A549 (cell line): Measurements from ENCODE around the gene H19. TPM values are rescaled to one million over a fixed set of nuclear protein-coding genes. Genes with fewer than 3 reads are reported as not detected.

ENCODE experiments used
- ATAC-seq, 2 experiments: fragments of 200-7000 bp in 1 of 2; fragments of >200 bp in 1 of 2; cut with Nextera tagmentation in 1 of 2; cut with Tn5 transposase in 1 of 2; 3 replicates each; pipeline versions ENCODE4 v1.8.0 to v1.9.1; 2018 to 2020; ENCODE audit warnings: mild to moderate bottlenecking in 1 of 2, moderate library complexity in 1 of 2
- CTCF ChIA-PET: fragments of 300-600 bp; sonication (Branson Sonifier 250); formaldehyde crosslinking; extraction: SDS; loops from one replicate; lab custom pipeline; 2021; ENCODE audit warnings: antibody characterized with exemption, inconsistent platforms; lab: Yijun Ruan, JAX
- POLR2A ChIA-PET: fragments of 350-600 bp; formaldehyde crosslinking; extraction: SDS; loops from one replicate; lab custom pipeline; 2021; ENCODE audit warnings: antibody characterized with exemption, inconsistent platforms; lab: Yijun Ruan, JAX
- DNase-seq, 2 experiments: peaks; one replicate each; pipeline versions ENCODE4 v3.0.0 to v3.0.0-alpha.2; 2011 to 2016; ENCODE audit warnings: low read depth in 1 of 2, low spot score in 1 of 2
- FAIRE-seq: peaks from 2 replicates; lab custom pipeline; 2011; peaks lifted over from hg19 to GRCh38; lab: Jason Lieb, UNC
- H3K27ac ChIP-seq, 2 experiments: fragments of >200 bp; sonication (Bioruptor Twin); formaldehyde crosslinking; 3 replicates each; pipeline ENCODE4 v1.5.1; 2016 to 2017
- H3K4me1 ChIP-seq: fragments of >200 bp; sonication (Bioruptor Twin); formaldehyde crosslinking; 3 replicates; pipeline ENCODE4 v1.6.1; 2016
- H3K4me2 ChIP-seq: fragments of >200 bp; sonication (Bioruptor Twin); formaldehyde crosslinking; 3 replicates; pipeline ENCODE4 v1.6.1; 2016
- H3K4me3 ChIP-seq: fragments of >200 bp; sonication (Bioruptor Twin); formaldehyde crosslinking; 3 replicates; pipeline ENCODE4 v1.5.1; 2016
- H3K9me3 ChIP-seq: fragments of >200 bp; sonication (Bioruptor Twin); formaldehyde crosslinking; 3 replicates; pipeline ENCODE4 v1.6.1; 2016
- BHLHE40 ChIP-seq: IDR thresholded peaks from 2 replicates; pipeline ENCODE4 v1.6.1; 2012; ENCODE audit warnings: low read depth, low read length, inconsistent platforms
- CBX2 ChIP-seq: fragments of 200-600 bp; sonication (generic); IDR thresholded peaks from 2 replicates; pipeline ENCODE4 v1.6.1; 2016; ENCODE audit warnings: low read depth, mild to moderate bottlenecking, borderline replicate concordance
- CEBPB ChIP-seq, 2 experiments: fragments of >200 bp in 1 of 2; sonication (Bioruptor Twin) in 1 of 2; formaldehyde crosslinking in 1 of 2; IDR thresholded peaks; 2 replicates each; pipeline ENCODE4 v1.6.1; 2012 to 2016
- E2F6 ChIP-seq: IDR thresholded peaks from 2 replicates; pipeline ENCODE4 v1.6.1; 2012; ENCODE audit warnings: low read depth, borderline replicate concordance
- EHF ChIP-seq: fragments of 250-450 bp; sonication (Bioruptor Pico); IDR thresholded peaks from 2 replicates; pipeline ENCODE4 v1.5.0; 2020; ENCODE audit warnings: mild to moderate bottlenecking
- FOSB ChIP-seq: fragments of 250-450 bp; sonication (Bioruptor Pico); IDR thresholded peaks from 2 replicates; pipeline ENCODE4 v1.5.0; 2020; ENCODE audit warnings: mild to moderate bottlenecking, moderate library complexity
- FOXS1 ChIP-seq: fragments of 250-450 bp; sonication (Bioruptor Pico); IDR thresholded peaks from 2 replicates; pipeline ENCODE4 v1.5.0; 2020; ENCODE audit warnings: mild to moderate bottlenecking, moderate library complexity
- HDAC2 ChIP-seq: fragments of 200-600 bp; sonication (generic); IDR thresholded peaks from 2 replicates; pipeline ENCODE4 v1.6.1; 2016
- HOXA7 ChIP-seq: fragments of 250-450 bp; sonication (Bioruptor Pico); IDR thresholded peaks from 2 replicates; pipeline ENCODE4 v1.5.0; 2020; ENCODE audit warnings: mild to moderate bottlenecking, moderate library complexity
- JUN ChIP-seq, 2 experiments: fragments of >200 bp; sonication (Bioruptor Twin); formaldehyde crosslinking; IDR thresholded peaks; 2 replicates in 1 of 2; 3 replicates in 1 of 2; pipeline ENCODE4 v1.6.1; 2016 to 2017
- KDM5A ChIP-seq: fragments of 200-600 bp; sonication (generic); IDR thresholded peaks from 2 replicates; pipeline ENCODE4 v1.6.1; 2016; ENCODE audit warnings: antibody characterized with exemption, mild to moderate bottlenecking
- MAZ ChIP-seq: fragments of 150-350 bp; IDR thresholded peaks from 2 replicates; pipeline ENCODE4 v1.6.1; 2014; ENCODE audit warnings: antibody characterized with exemption, low read depth, low read length, borderline replicate concordance
- NPAS2 ChIP-seq: fragments of 250-450 bp; sonication (Bioruptor Pico); IDR thresholded peaks from 2 replicates; pipeline ENCODE4 v1.8.0; 2022; ENCODE audit warnings: mild to moderate bottlenecking, moderate library complexity, borderline replicate concordance
- POLR2AphosphoS2 ChIP-seq: conservative IDR thresholded peaks from 2 replicates; pipeline ENCODE4 v1.6.1; 2012; ENCODE audit warnings: low read length, improper control_type of control experiment, inconsistent platforms
- RAD21 ChIP-seq, 2 experiments: fragments of >200 bp in 1 of 2; sonication (Bioruptor Twin) in 1 of 2; formaldehyde crosslinking in 1 of 2; IDR thresholded peaks in 1 of 2; conservative IDR thresholded peaks in 1 of 2; 2 replicates in 1 of 2; 3 replicates in 1 of 2; pipeline ENCODE4 v1.6.1; 2012 to 2018; ENCODE audit warnings: inconsistent platforms in 1 of 2
- RCOR1 ChIP-seq: fragments of 150-350 bp; IDR thresholded peaks from 2 replicates; pipeline ENCODE4 v1.6.1; 2014; ENCODE audit warnings: antibody characterized with exemption, low read length, low read depth
- RNF2 ChIP-seq: fragments of 200-600 bp; sonication (generic); IDR thresholded peaks from 2 replicates; pipeline ENCODE4 v1.6.1; 2016; ENCODE audit warnings: low read depth, mild to moderate bottlenecking, antibody characterized with exemption, moderate library complexity, borderline replicate concordance
- USF2 ChIP-seq: fragments of 450-650 bp; IDR thresholded peaks from 2 replicates; pipeline ENCODE4 v1.6.1; 2014; ENCODE audit warnings: antibody characterized with exemption
- ZC3H11A ChIP-seq: fragments of 450-650 bp; IDR thresholded peaks from 2 replicates; pipeline ENCODE4 v1.6.1; 2014; ENCODE audit warnings: antibody characterized with exemption, mild to moderate bottlenecking
- ZNF302 ChIP-seq: fragments of 250-450 bp; sonication (Bioruptor Pico); IDR thresholded peaks from 2 replicates; pipeline ENCODE4 v1.9.0; 2021; ENCODE audit warnings: inconsistent platforms, mild to moderate bottlenecking, moderate library complexity
- ZSCAN20 ChIP-seq: fragments of 250-450 bp; sonication (Bioruptor Pico); IDR thresholded peaks from 2 replicates; pipeline ENCODE4 v1.8.0; 2022; ENCODE audit warnings: mild to moderate bottlenecking, moderate library complexity
- WGBS: methylation state at CpG from one replicate; pipeline ENCODE4 v1.1.6; 2017; ENCODE audit errors: missing lambda C conversion rate; 5-methylcytosine and 5-hydroxymethylcytosine counted together
- polyA minus RNA-seq: library from RNA; depleted of rRNA, polyadenylated mRNA; stranded (reverse); fragments of >200 nt; gene quantifications from 2 replicates; pipeline ENCODE4 v1.2.3, GENCODE V29; 2011; rRNA and poly(A)+ RNA removed
- polyA plus RNA-seq, 4 experiments: library from polyadenylated mRNA; depleted of rRNA in 3 of 4; stranded (reverse); fragments of >200 nt; fragmentation: RNase III in 1 of 4; extraction: RNeasy Plus Mini Kit Qiagen cat#74134 plus additional on column Dnase treatment in 1 of 4; gene quantifications; 2 replicates in 3 of 4; 3 replicates in 1 of 4; pipeline ENCODE4 v1.2.3, GENCODE V29; 2011 to 2017

H19 gene
- 37.1 and 49.1 TPM in 2 replicates for polyA plus RNA-seq (2011; rRNA removed)
- polyA plus RNA-seq (2012; cell fraction: cytosol; rRNA removed), result 42.8 and 50.1 TPM in 2 replicates
- 23.7 and 26.0 TPM in 2 replicates for polyA plus RNA-seq (2012; cell fraction: nucleus; rRNA removed)
- 16.6 to 22.5 TPM (median 19.2 TPM) in 3 replicates for polyA plus RNA-seq (2017; fragmentation: RNase III; extraction: RNeasy Plus Mini Kit Qiagen cat#74134 plus additional on column Dnase treatment)
- 53.9 and 62.8 TPM in 2 replicates for polyA minus RNA-seq

GRCh38 chr11:1997755-1998154 lies at the start of gene H19:
H19 (minus strand) TSS chr11:1997842.
- TF ChIP-seq RCOR1, result no peak
- TF ChIP-seq FOSB, result no peak
- TF ChIP-seq NPAS2 (CRISPR knock-in tag), result no peak
- no peak for TF ChIP-seq FOXS1 (CRISPR knock-in tag)
- TF ChIP-seq POLR2AphosphoS2, result no peak
- no peak for TF ChIP-seq RNF2
- TF ChIP-seq, all 56 proteins: peak for 0
- Histone ChIP-seq H3K27ac (no peak within 1 kb of the TSS), H3K4me3 (no peak within 1 kb of the TSS), H3K9me3 (no peaks in the 10 kb centered on the region), H3K4me2 (no peak within 1 kb of the TSS), H3K4me1 (no peaks in the 10 kb centered on the region)
- CTCF ChIA-PET, result interaction anchor here (0.6 to 3.4 kb wide), 18 partner anchors 11 to 345 kb away, joined by 3 to 15 read pairs (median 4); partner anchors contain the start of gene TNNI2
- POLR2A ChIA-PET, result no interaction called here
- no CpG with 5 or more reads among the region's 14 CpGs for WGBS
- DNase-seq (no peak), FAIRE-seq (no peak), ATAC-seq (peak in 1 of 2 experiments; percentile 66; a peak in 3 of 6 replicates)

- no peaks in the 10 kb centered on the region for H3K4me1 ChIP-seq
- no peak overlapping the region for H3K4me2 ChIP-seq
- H3K9me3 ChIP-seq, result no peaks in the 10 kb centered on the region
- ChIA-PET POLR2A (no interaction called here), CTCF (no interaction called here)
- no peak overlapping the region for H3K27ac ChIP-seq
- 2% methylated on average over 2 of the region's 2 CpGs for WGBS
- H3K4me3 ChIP-seq, result no peak overlapping the region
- no peak for ATAC-seq
- TF ChIP-seq HDAC2 (no peak), ZC3H11A (no peak), CBX2 (no peak), MAZ (no peak), JUN (IDR thresholded peaks at IDR 0.05) (no peak), BHLHE40 (no peak)
- FAIRE-seq, result no peak
- DNase-seq, result no peak
These were observed 44.3 kb upstream of the H19 start for GRCh38 chr11:2041963-2042362.

- FAIRE-seq, result no peak
- WGBS, result no CpG with 5 or more reads among the region's 7 CpGs
- no peak overlapping the region for H3K4me3 ChIP-seq
- DNase-seq, result no peak
- H3K4me2 ChIP-seq, result no peak overlapping the region
- TF ChIP-seq ZNF302, result no peak
- no peak for TF ChIP-seq E2F6
- no peak for TF ChIP-seq RCOR1
- no peak for TF ChIP-seq KDM5A
- TF ChIP-seq USF2, result no peak
- no peak for TF ChIP-seq MAZ
- no peak for TF ChIP-seq HOXA7 (CRISPR knock-in tag)
- no peak for TF ChIP-seq RAD21 (conservative IDR thresholded peaks at IDR 0.05 in 1 of 2, IDR thresholded peaks at IDR 0.05 in 1 of 2)
- no peak for TF ChIP-seq EHF (CRISPR knock-in tag)
- no peak for TF ChIP-seq ZC3H11A
- no peak for TF ChIP-seq POLR2AphosphoS2
- no peak for TF ChIP-seq ZSCAN20 (CRISPR knock-in tag)
- no peak for TF ChIP-seq CEBPB (IDR thresholded peaks at IDR 0.05)
- H3K9me3 ChIP-seq, result no peaks in the 10 kb centered on the region
- ATAC-seq, result no peak
- CTCF ChIA-PET, result interaction anchor here (21.3 kb wide), 1 partner anchor 112 kb away, joined by 1333 read pairs; the partner anchor contains the start of gene INS
- no peaks in the 10 kb centered on the region for H3K4me1 ChIP-seq
- POLR2A ChIA-PET, result no interaction called here
- no peak overlapping the region for H3K27ac ChIP-seq
These were observed 43.5 kb upstream of the H19 start for GRCh38 chr11:2041153-2041552.
